GM12873 (cell line): Measurements from ENCODE around the gene DTNA.

Experiments
- CTCF ChIP-seq: IDR thresholded peaks from 2 replicates; pipeline ENCODE4 v1.5.1; 2012; ENCODE audit warnings: low read depth, mild to moderate bottlenecking, moderate library complexity, low read length, control low read depth; ENCODE audit not compliant: insufficient read depth; ENCODE audit errors: missing control alignments

Gene DTNA

DNA sequence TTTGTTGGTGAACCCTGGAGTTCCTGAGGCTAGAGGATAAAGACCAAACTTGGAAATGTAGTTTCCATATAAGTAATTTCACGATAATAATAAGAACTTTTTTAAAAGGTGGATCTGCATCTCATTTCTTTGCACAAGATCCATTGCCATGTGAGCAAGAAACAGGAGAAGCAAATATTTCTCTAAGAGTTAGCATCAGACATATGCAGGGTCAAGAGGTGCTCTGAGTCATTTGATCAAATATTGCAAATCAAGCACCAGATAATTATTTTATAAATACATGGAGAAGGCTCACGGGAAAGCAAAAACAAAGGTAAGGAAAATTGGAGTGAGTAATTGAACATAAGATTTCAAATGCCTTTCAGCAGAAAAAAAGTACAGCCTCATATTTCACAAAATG lies 118.0 kb downstream of the DTNA start:
- TF ChIP-seq CTCF: no peak

- TF ChIP-seq CTCF: no peak
Observed at GRCh38 chr18:34834897-34835296, 124.8 kb downstream of the DTNA start.

DNA sequence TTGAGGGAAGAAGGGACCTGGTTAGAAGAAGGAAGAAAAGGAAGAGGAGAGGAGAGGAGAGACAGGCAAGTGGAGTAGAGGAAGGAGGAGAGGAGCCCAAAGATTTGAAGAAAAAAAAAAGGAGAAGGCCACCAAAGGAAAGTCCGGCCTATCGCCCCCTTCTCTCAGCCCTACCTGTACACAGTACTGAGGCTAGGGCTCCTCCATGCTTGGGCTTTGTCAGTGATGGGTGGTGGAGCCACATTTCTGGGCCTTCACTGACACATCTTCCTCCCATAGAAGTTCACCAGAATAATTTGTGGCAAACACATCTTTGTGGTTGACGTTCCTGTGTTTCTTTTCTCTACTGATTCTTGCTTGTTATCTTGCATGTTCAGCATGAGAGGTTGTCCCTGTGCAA lies 125.4 kb downstream of the DTNA start:
- no peak for TF ChIP-seq CTCF

GRCh38 chr18:34837769-34838272 lies 127.7 kb downstream of the DTNA start:
- TF ChIP-seq CTCF: no peak

GRCh38 chr18:34838669-34839068 lies 128.6 kb downstream of the DTNA start:
- TF ChIP-seq CTCF: no peak

DNA sequence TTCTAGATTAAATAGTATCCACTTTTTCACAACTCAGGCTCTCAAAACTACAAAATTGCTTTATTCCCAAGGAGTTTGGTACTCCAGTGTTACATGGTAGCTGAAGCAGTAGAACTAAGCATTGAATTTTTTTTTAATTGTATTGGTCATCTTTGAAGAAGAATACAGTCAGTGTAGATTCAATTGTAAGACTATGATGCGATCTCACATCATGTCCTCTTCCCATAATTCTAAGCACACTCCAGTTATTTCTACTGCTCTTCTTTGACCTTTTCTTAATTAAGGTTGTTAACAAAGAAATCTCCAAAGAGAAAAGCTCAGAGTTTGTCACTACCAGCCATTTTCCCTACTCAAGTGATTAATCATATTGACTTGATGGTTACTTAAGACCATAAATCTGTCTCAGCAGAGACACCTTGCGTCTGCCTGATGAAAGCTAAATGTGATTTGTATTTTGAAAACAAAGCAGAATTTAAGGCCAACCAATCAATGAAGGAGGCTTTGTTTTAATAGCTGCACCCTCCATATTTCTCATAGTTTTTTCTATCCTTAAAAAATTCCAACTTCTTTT lies 130.2 kb downstream of the DTNA start:
- TF ChIP-seq CTCF: no peak

- TF ChIP-seq CTCF: no peak
Observed at GRCh38 chr18:34841891-34842290, 131.8 kb downstream of the DTNA start.
